ENCODE results near the gene SCMH1. TPM values are rescaled to one million over a fixed set of nuclear protein-coding genes. Genes with fewer than 3 reads are reported as not detected.

SCMH1 gene
- total RNA-seq, 1 experiment from 2014 or later: 28.0 TPM

GRCh38 chr1:41032147-41032546, 210.0 kb downstream of the SCMH1 start:
- H2AFZ ChIP-seq (ENCODE audit: low read depth, low read length, poor library complexity, severe bottlenecking): no peak overlapping the region
- no peak overlapping the region for H3K4me3 ChIP-seq (replicated peaks in 1 of 2; ENCODE audit: low read depth in 1 of 2, low read length in 2 of 2)
- ATAC-seq (no peak), DNase-seq (ENCODE audit: low read depth, low spot score) (no peak)
- ChIA-PET POLR2A (no interaction called here), CTCF (no interaction called here), RAD21 (ENCODE audit: low non-redundant PET in 1 of 2, low total read pairs in 2 of 2, uncharacterized antibody in 2 of 2, unreplicated experiment in 2 of 2) (no interaction called here)
- peaks cover 17 to 23% of the 10 kb centered on the region in 2 experiments for H3K36me3 ChIP-seq (ENCODE audit: control insufficient read depth in 1 of 2, insufficient read depth in 2 of 2, low read length in 2 of 2)
- H3K9me3 ChIP-seq (ENCODE audit: control insufficient read depth in 1 of 2, insufficient read depth in 1 of 2, low read depth in 1 of 2, low read length in 2 of 2): no peaks in the 10 kb centered on the region
- H3K79me2 ChIP-seq (ENCODE audit: insufficient read depth, low read length): no peaks in the 10 kb centered on the region
- no peak for TF ChIP-seq POLR2AphosphoS5 (IDR thresholded peaks at IDR 0.05; ENCODE audit: low read depth, low read length)
- TF ChIP-seq POLR2A (IDR thresholded peaks at IDR 0.05; ENCODE audit: borderline replicate concordance, extremely low read depth, insufficient read depth, insufficient read length): no peak
- no peak for TF ChIP-seq ELF1 (IDR thresholded peaks at IDR 0.05; ENCODE audit: borderline replicate concordance, low read depth)
- TF ChIP-seq SRF (IDR thresholded peaks at IDR 0.05; ENCODE audit: low read depth): no peak
- no peak for TF ChIP-seq TCF7L2 (IDR thresholded peaks at IDR 0.05; ENCODE audit: borderline replicate concordance, extremely low read depth, insufficient read depth, insufficient read length)
- no TSS peak for BruUV-seq (replicated peaks)
- intact Hi-C loops (cut with micrococcal nuclease): no loop called here
- H3K4me1 ChIP-seq (ENCODE audit: control insufficient read depth in 1 of 2, insufficient read depth in 2 of 2, low read length in 2 of 2): no peaks in the 10 kb centered on the region
- no peak overlapping the region for H3K9ac ChIP-seq (ENCODE audit: low read length)
- H3K27ac ChIP-seq (ENCODE audit: low read depth, low read length): no peak overlapping the region
- H3K4me2 ChIP-seq (ENCODE audit: low read length): no peak overlapping the region
- no peaks in the 10 kb centered on the region for H4K20me1 ChIP-seq (ENCODE audit: insufficient read depth)
- H3K9me2 ChIP-seq (ENCODE audit: insufficient read depth): no peaks in the 10 kb centered on the region
- H3K27me3 ChIP-seq (ENCODE audit: insufficient read depth, low read length): no peaks in the 10 kb centered on the region

- Histone ChIP-seq H3K9ac (ENCODE audit: low read length) (no peak overlapping the region), H4K20me1 (ENCODE audit: insufficient read depth) (no peaks in the 10 kb centered on the region), H3K27me3 (ENCODE audit: insufficient read depth, low read length) (no peaks in the 10 kb centered on the region), H3K36me3 (ENCODE audit: control insufficient read depth in 1 of 2, insufficient read depth in 2 of 2, low read length in 2 of 2) (peaks cover 17% of the 10 kb centered on the region in 2 experiments), H3K4me1 (ENCODE audit: control insufficient read depth in 1 of 2, insufficient read depth in 2 of 2, low read length in 2 of 2) (no peaks in the 10 kb centered on the region), H3K4me2 (ENCODE audit: low read length) (no peak overlapping the region), H3K4me3 (replicated peaks in 1 of 2; ENCODE audit: low read depth in 1 of 2, low read length in 2 of 2) (no peak overlapping the region), H2AFZ (ENCODE audit: low read depth, low read length, poor library complexity, severe bottlenecking) (no peak overlapping the region), H3K9me3 (ENCODE audit: control insufficient read depth in 1 of 2, insufficient read depth in 1 of 2, low read depth in 1 of 2, low read length in 2 of 2) (no peaks in the 10 kb centered on the region), H3K27ac (ENCODE audit: low read depth, low read length) (no peak overlapping the region), H3K9me2 (ENCODE audit: insufficient read depth) (no peaks in the 10 kb centered on the region), H3K79me2 (ENCODE audit: insufficient read depth, low read length) (no peaks in the 10 kb centered on the region)
- no peak for ATAC-seq
- POLR2A ChIA-PET: no interaction called here
- intact Hi-C loops (cut with micrococcal nuclease): no loop called here
- RAD21 ChIA-PET (ENCODE audit: low non-redundant PET in 1 of 2, low total read pairs in 2 of 2, uncharacterized antibody in 2 of 2, unreplicated experiment in 2 of 2): no interaction called here
- no peak for DNase-seq (ENCODE audit: low read depth, low spot score)
- no TSS peak for BruUV-seq (replicated peaks)
- CTCF ChIA-PET: no interaction called here
- no peak for TF ChIP-seq YY1 (IDR thresholded peaks at IDR 0.05; ENCODE audit: extremely low read depth, insufficient replicate concordance, low read depth, low read length)
- TF ChIP-seq CBX3 (IDR thresholded peaks at IDR 0.05; ENCODE audit: low read depth): no peak
- no peak for TF ChIP-seq CEBPB (IDR thresholded peaks at IDR 0.05; ENCODE audit: low read depth)
- no peak for TF ChIP-seq POLR2AphosphoS5 (IDR thresholded peaks at IDR 0.05; ENCODE audit: low read depth, low read length)
- TF ChIP-seq SIN3A (IDR thresholded peaks at IDR 0.05; ENCODE audit: low read depth): no peak
- TF ChIP-seq REST (IDR thresholded peaks at IDR 0.05; ENCODE audit: low read depth): no peak
- no peak for TF ChIP-seq ZFX (IDR thresholded peaks at IDR 0.05)
- no peak for TF ChIP-seq RAD21 (IDR thresholded peaks at IDR 0.05; ENCODE audit: low read depth)
- TF ChIP-seq SP1 (IDR thresholded peaks at IDR 0.05; ENCODE audit: low read depth): no peak
- no peak for TF ChIP-seq TCF7L2 (IDR thresholded peaks at IDR 0.05; ENCODE audit: borderline replicate concordance, extremely low read depth, insufficient read depth, insufficient read length)
- no peak for TF ChIP-seq ELF1 (IDR thresholded peaks at IDR 0.05; ENCODE audit: borderline replicate concordance, low read depth)
- no peak for TF ChIP-seq ATF3 (IDR thresholded peaks at IDR 0.05)
- no peak for TF ChIP-seq JUND (IDR thresholded peaks at IDR 0.05)
Observed at GRCh38 chr1:41030872-41031616, 211.1 kb downstream of the SCMH1 start.
